ENCODE measurements around the gene PHACTR2.
"Not testable (repeated sequence)": the region's sequence is repeated elsewhere in the genome, so short reads cannot be mapped to it uniquely, and the experiment has no call there.

The PHACTR2 gene

GRCh38 chr6:143859891-143860660 is 182.3 kb downstream of the PHACTR2 start:
- no peak for DNase-seq (ENCODE audit: low read depth in 2 of 2)
- no peak for TF ChIP-seq CTCF (IDR thresholded peaks at IDR 0.05; ENCODE audit: low read depth, low read length)
- H3K4me3 ChIP-seq (replicated peaks in 1 of 2; ENCODE audit: low read depth in 2 of 2, low read length in 2 of 2): no peak overlapping the region

GRCh38 chr6:143863771-143864170 is 186.0 kb downstream of the PHACTR2 start:
- no peak for TF ChIP-seq CTCF (IDR thresholded peaks at IDR 0.05; ENCODE audit: low read depth, low read length)
- H3K4me3 ChIP-seq (replicated peaks in 1 of 2; ENCODE audit: low read depth in 2 of 2, low read length in 2 of 2): no peak overlapping the region
- DNase-seq (ENCODE audit: low read depth in 2 of 2): no peak

GRCh38 chr6:143864234-143864633 is 186.5 kb downstream of the PHACTR2 start, which contains the start of gene ZC2HC1B:
TSS of gene ZC2HC1B (plus strand) at chr6:143864474. CDS start at chr6:143864540, 66 bp downstream.
- TF ChIP-seq CTCF (IDR thresholded peaks at IDR 0.05; ENCODE audit: low read depth, low read length): no peak
- no peak within 1 kb of the TSS for H3K4me3 ChIP-seq (replicated peaks in 1 of 2; ENCODE audit: low read depth in 2 of 2, low read length in 2 of 2)
- DNase-seq (ENCODE audit: low read depth in 2 of 2): no peak

- DNase-seq (ENCODE audit: low read depth in 2 of 2): no peak
- no peak overlapping the region for H3K4me3 ChIP-seq (replicated peaks in 1 of 2; ENCODE audit: low read depth in 2 of 2, low read length in 2 of 2)
- TF ChIP-seq CTCF (IDR thresholded peaks at IDR 0.05; ENCODE audit: low read depth, low read length): no peak
Observed at GRCh38 chr6:143867236-143867635, 189.5 kb downstream of the PHACTR2 start.

GRCh38 chr6:143868808-143869207 is 191.0 kb downstream of the PHACTR2 start:
- DNase-seq (ENCODE audit: low read depth in 2 of 2); H3K4me3 ChIP-seq (replicated peaks in 1 of 2; ENCODE audit: low read depth in 2 of 2, low read length in 2 of 2): not testable (repeated sequence)

- not testable (repeated sequence) for DNase-seq (ENCODE audit: low read depth in 2 of 2)
Observed at GRCh38 chr6:143871202-143871730, 193.5 kb downstream of the PHACTR2 start.

GRCh38 chr6:143872201-143872600 is 194.4 kb downstream of the PHACTR2 start:
- TF ChIP-seq CTCF (IDR thresholded peaks at IDR 0.05; ENCODE audit: low read depth, low read length): no peak
- DNase-seq (ENCODE audit: low read depth in 2 of 2): peak; percentile 4 to 6
- H3K4me3 ChIP-seq (replicated peaks in 1 of 2; ENCODE audit: low read depth in 2 of 2, low read length in 2 of 2): no peak overlapping the region

More at GRCh38 chr6:143871202-143871730, 193.5 kb downstream of the PHACTR2 start:
- H3K4me3 ChIP-seq (replicated peaks in 1 of 2; ENCODE audit: low read depth in 2 of 2, low read length in 2 of 2): not testable (repeated sequence)

GRCh38 chr6:143873600-143873999 is 195.8 kb downstream of the PHACTR2 start:
- DNase-seq (ENCODE audit: low read depth in 2 of 2); H3K4me3 ChIP-seq (replicated peaks in 1 of 2; ENCODE audit: low read depth in 2 of 2, low read length in 2 of 2): not testable (repeated sequence)

GRCh38 chr6:143874503-143874902 is 196.7 kb downstream of the PHACTR2 start:
- DNase-seq (ENCODE audit: low read depth in 2 of 2): not testable (repeated sequence)

More at GRCh38 chr6:143874503-143874902, 196.7 kb downstream of the PHACTR2 start:
- H3K4me3 ChIP-seq (replicated peaks in 1 of 2; ENCODE audit: low read depth in 2 of 2, low read length in 2 of 2): not testable (repeated sequence)
